Kidney (tissue), 14 donors: ENCODE data around the gene VWC2. TPM values are rescaled to one million over a fixed set of nuclear protein-coding genes. Genes with fewer than 3 reads are reported as not detected.

Experiments used
- DNase-seq, 5 donors: peaks; one replicate each; pipeline ENCODE4 v3.0.0-alpha.2; 2013 to 2020
- FAIRE-seq: peaks from 2 replicates; lab custom pipeline; 2012; peaks lifted over from hg19 to GRCh38; lab: Jason Lieb, UNC
- H3K27ac ChIP-seq, 2 donors: one replicate each; pipeline ENCODE4 v1.7.0; 2013; ENCODE audit warnings: low read depth in 2 of 2, low read length in 2 of 2, inconsistent platforms in 1 of 2
- H3K27me3 ChIP-seq: one replicate; pipeline ENCODE4 v1.7.1; 2013; ENCODE audit warnings: low read length, inconsistent platforms; ENCODE audit not compliant: control insufficient read depth, insufficient read depth
- H3K36me3 ChIP-seq, 3 donors: one replicate each; pipeline versions ENCODE4 v1.7.0 to v1.7.1; 2013; ENCODE audit warnings: low read length in 3 of 3, control low read depth in 1 of 3, inconsistent platforms in 1 of 3; ENCODE audit not compliant: insufficient read depth in 3 of 3, control insufficient read depth in 2 of 3
- H3K4me1 ChIP-seq, 3 donors: one replicate each; pipeline versions ENCODE4 v1.7.0 to v1.7.1; 2013; ENCODE audit warnings: low read length in 3 of 3, inconsistent platforms in 1 of 3, low read depth in 1 of 3; ENCODE audit not compliant: control insufficient read depth in 2 of 3, insufficient read depth in 2 of 3
- H3K4me3 ChIP-seq, 3 donors: one replicate each; pipeline versions ENCODE4 v1.7.0 to v1.8.1; 2013; ENCODE audit warnings: low read length in 3 of 3, control low read depth in 1 of 3, inconsistent platforms in 1 of 3
- H3K9ac ChIP-seq, 3 donors: one replicate each; pipeline versions ENCODE4 v1.7.0 to v1.7.1; 2013; ENCODE audit warnings: low read length in 3 of 3, control low read depth in 1 of 3, inconsistent platforms in 1 of 3
- H3K9me3 ChIP-seq, 3 donors: one replicate each; pipeline versions ENCODE4 v1.7.0 to v1.7.1; 2013; ENCODE audit warnings: low read length in 3 of 3, control low read depth in 1 of 3, inconsistent platforms in 1 of 3; ENCODE audit not compliant: control insufficient read depth in 2 of 3, insufficient read depth in 1 of 3
- intact Hi-C: fragments of 100-400 bp; cut with DNase I; formaldehyde crosslinking; loops from one replicate; pipeline ENCODE4 v1.11.1; 2022
- polyA plus RNA-seq: library from polyadenylated mRNA; stranded (reverse); fragments of 350-450 nt; fragmentation: Illumina TruSeq; extraction: RNeasy Lipid Tissue Mini Kit (QIAGEN cat#74804); gene quantifications from one replicate; pipeline ENCODE4 v1.2.3, GENCODE V29; 2014; ENCODE audit warnings: low read depth, low replicate concordance; ENCODE audit not compliant: insufficient read depth
- total RNA-seq: library from RNA; stranded (reverse); fragmentation: NEBNext Ultra II Directional; extraction: Animal tissue kit (Norgen Biotek cat#: 25700); gene quantifications from one replicate; pipeline ENCODE4 v1.2.1, GENCODE V29; 2021
- TF ChIP-seq, protein P1 (sequence below): IDR thresholded peaks from 3 replicates; pipeline ENCODE4 v1.5.1; 2012; ENCODE audit warnings: mild to moderate bottlenecking, moderate library complexity, borderline replicate concordance; ENCODE audit not compliant: insufficient read depth; ENCODE audit errors: extremely low read depth
- donor health status: control.
- donor health status: control.
- donor health status: control.
- donor health status: control.
- donor health status: control.
- donor health status: DM: yes; HTN: yes; CAD: no.
- donor health status: Normal renal cell carcinoma (clear cell type).

The VWC2 gene
- total and polyA plus RNA-seq, 2 donors from 2014 or later, result 0.06 to 0.13 TPM

DNA sequence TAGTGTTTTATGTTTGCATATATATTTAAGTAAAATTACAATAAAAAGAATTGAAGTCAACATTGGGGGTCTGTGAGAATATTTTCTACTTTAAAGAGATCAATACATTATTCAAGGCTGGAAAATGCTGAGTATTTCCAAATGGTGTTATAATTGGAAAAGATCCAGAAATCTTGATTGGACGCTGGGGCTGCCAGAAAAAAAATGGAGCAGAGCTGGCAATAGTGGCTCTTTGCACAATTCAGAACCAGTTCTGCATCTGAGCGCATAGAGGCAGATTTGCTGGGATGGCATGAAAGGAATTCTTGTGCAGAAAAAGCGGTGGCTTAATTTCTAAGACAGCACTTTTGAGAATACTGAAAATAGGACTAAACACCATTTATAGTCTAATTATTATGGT is 10.8 kb upstream of the VWC2 start:
- H3K4me1 ChIP-seq, result no peaks in the 10 kb centered on the region
- H3K4me3 ChIP-seq, result no peak overlapping the region
- no peak for FAIRE-seq
- no peaks in the 10 kb centered on the region for H3K36me3 ChIP-seq
- intact Hi-C loops, result no loop called here
- no peak overlapping the region for H3K27ac ChIP-seq
- no peaks in the 10 kb centered on the region for H3K27me3 ChIP-seq
- H3K9ac ChIP-seq, result no peak overlapping the region
- DNase-seq, result no peak
- TF ChIP-seq, protein P1, sequence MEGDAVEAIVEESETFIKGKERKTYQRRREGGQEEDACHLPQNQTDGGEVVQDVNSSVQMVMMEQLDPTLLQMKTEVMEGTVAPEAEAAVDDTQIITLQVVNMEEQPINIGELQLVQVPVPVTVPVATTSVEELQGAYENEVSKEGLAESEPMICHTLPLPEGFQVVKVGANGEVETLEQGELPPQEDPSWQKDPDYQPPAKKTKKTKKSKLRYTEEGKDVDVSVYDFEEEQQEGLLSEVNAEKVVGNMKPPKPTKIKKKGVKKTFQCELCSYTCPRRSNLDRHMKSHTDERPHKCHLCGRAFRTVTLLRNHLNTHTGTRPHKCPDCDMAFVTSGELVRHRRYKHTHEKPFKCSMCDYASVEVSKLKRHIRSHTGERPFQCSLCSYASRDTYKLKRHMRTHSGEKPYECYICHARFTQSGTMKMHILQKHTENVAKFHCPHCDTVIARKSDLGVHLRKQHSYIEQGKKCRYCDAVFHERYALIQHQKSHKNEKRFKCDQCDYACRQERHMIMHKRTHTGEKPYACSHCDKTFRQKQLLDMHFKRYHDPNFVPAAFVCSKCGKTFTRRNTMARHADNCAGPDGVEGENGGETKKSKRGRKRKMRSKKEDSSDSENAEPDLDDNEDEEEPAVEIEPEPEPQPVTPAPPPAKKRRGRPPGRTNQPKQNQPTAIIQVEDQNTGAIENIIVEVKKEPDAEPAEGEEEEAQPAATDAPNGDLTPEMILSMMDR, result no peak
- H3K9me3 ChIP-seq, result no peaks in the 10 kb centered on the region

DNA sequence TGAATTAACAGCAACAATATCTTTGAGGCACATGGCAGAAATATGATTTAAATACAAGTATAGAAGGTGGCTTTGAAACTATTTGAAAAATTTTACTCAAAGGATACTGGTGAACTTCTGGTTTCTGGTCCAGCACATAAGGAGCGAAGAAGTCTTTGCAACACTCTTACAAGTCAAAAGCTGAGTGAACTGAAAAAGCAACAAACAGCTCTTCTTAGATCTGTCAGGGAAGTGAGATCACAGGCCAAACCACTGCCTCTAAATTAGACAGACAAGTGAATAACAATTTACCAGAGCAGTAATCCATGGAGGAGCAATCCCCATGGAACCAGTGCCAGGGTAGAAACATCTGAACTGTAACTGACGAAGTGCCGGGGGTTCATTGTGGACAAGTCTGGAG is 9.6 kb upstream of the VWC2 start:
- intact Hi-C loops, result no loop called here
- H3K4me3 ChIP-seq, result no peak overlapping the region
- FAIRE-seq, result no peak
- no peaks in the 10 kb centered on the region for H3K4me1 ChIP-seq
- TF ChIP-seq, protein P1, result no peak
- H3K27me3 ChIP-seq, result no peaks in the 10 kb centered on the region
- H3K9ac ChIP-seq, result no peak overlapping the region
- no peaks in the 10 kb centered on the region for H3K9me3 ChIP-seq
- no peak overlapping the region for H3K27ac ChIP-seq
- DNase-seq, result peak in 1 of 5 donors; percentile 22
- no peaks in the 10 kb centered on the region for H3K36me3 ChIP-seq

DNA sequence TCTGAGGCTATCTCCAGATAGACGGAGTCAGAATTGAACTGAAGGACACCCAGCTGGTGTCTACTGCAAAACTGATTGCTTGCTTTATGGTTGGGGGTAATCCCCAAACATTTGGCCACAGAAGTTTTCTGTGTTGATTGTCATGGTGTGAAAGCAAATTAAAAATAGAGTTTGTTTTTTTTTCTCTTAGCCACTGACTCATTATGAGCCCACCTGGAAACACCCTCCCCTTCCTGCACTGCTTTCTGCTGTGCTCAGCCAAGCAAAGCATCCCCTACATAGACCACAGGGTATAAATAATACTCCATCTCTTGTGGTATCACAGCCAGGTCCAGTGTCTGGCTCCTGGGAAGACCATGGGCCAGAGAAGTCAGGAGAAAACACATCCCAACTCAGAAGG is 6.5 kb upstream of the VWC2 start:
- H3K4me1 ChIP-seq, result no peaks in the 10 kb centered on the region
- H3K9me3 ChIP-seq, result no peaks in the 10 kb centered on the region
- DNase-seq, result no peak
- no peak overlapping the region for H3K4me3 ChIP-seq
- intact Hi-C loops, result no loop called here
- TF ChIP-seq, protein P1, result no peak
- no peak for FAIRE-seq
- H3K36me3 ChIP-seq, result no peaks in the 10 kb centered on the region
- no peaks in the 10 kb centered on the region for H3K27me3 ChIP-seq
- H3K9ac ChIP-seq, result no peak overlapping the region
- H3K27ac ChIP-seq, result no peak overlapping the region

DNA sequence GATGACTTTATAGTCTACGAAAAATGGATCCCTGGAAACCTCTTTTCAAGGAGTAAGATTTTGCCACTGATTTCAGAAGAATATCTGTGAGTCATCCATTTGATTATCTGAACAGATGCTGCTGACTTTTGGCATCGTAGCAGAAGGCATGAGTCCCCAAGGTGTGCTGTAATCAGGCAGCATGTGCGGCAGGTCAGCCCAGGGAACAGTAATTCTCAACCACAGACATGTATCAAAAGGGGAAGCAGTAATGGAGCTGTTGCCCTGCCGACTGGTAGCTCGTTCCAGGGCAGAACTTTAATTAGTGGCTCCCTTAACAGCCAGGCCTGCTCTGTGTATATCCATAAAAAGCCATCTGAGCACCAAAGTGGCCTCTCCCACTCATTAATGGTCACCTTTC is 5.7 kb upstream of the VWC2 start:
- TF ChIP-seq, protein P1, result no peak
- Histone ChIP-seq H3K27me3 (no peaks in the 10 kb centered on the region), H3K9ac (no peak overlapping the region), H3K27ac (no peak overlapping the region), H3K36me3 (no peaks in the 10 kb centered on the region), H3K4me3 (no peak overlapping the region), H3K4me1 (no peaks in the 10 kb centered on the region), H3K9me3 (no peaks in the 10 kb centered on the region)
- FAIRE-seq, result no peak
- no peak for DNase-seq
- intact Hi-C loops, result no loop called here
